Esophagus squamous epithelium (tissue), 4 donors: ENCODE data around the gene DIAPH3.

Source experiments
- POLR2A ChIP-seq, 4 donors: fragments of 450-650 bp; IDR thresholded peaks; one replicate each; pipeline ENCODE4 v1.6.1; 2017; ENCODE audit warnings: antibody characterized with exemption in 4 of 4, mild to moderate bottlenecking in 4 of 4, moderate library complexity in 3 of 4
- TF ChIP-seq, protein P1 (sequence below), 6 experiments: fragments of 450-650 bp in 4 of 6; fragments of 200-600 bp in 2 of 6; sonication (generic) in 2 of 6; IDR thresholded peaks; one replicate each; pipeline ENCODE4 v1.5.1; 2016 to 2019; ENCODE audit warnings: antibody characterized with exemption in 6 of 6, mild to moderate bottlenecking in 4 of 6, moderate library complexity in 4 of 6

DNA sequence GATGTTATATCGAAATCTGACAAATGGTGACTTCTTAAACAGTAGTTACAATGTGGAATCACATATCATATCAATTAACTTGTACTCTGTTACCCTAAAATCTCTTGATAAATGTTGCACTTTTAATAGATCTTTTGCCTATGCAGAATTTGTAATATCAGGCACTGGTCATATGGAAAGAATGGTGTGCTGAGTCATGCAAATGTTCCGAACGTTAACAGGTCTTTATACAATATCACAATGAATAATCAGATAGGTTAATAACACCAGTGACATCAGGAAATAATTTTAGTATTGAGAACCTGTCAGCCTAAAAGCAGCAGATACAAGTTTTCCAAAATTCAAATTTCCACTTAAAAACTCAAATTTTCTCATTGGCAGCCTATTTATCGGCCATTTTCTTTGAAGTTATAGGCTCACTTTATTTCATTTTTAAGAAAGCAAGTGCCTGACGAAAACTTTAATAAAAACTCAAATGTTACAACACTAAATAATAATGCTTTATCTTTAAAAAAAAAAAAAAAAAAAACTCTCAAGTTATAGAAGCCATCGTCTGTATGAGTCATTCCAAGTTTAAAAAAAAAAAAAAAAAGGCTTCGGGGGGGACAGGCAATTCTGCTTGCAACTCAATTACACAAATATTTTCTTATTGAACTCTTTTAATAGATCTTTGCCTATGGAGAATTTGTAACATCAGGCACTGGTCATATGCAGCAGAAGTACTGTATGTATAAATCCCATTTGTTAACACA is 180.9 kb downstream of the DIAPH3 start:
- TF ChIP-seq POLR2A (IDR thresholded peaks at IDR 0.05): no peak
- TF ChIP-seq, protein P1, sequence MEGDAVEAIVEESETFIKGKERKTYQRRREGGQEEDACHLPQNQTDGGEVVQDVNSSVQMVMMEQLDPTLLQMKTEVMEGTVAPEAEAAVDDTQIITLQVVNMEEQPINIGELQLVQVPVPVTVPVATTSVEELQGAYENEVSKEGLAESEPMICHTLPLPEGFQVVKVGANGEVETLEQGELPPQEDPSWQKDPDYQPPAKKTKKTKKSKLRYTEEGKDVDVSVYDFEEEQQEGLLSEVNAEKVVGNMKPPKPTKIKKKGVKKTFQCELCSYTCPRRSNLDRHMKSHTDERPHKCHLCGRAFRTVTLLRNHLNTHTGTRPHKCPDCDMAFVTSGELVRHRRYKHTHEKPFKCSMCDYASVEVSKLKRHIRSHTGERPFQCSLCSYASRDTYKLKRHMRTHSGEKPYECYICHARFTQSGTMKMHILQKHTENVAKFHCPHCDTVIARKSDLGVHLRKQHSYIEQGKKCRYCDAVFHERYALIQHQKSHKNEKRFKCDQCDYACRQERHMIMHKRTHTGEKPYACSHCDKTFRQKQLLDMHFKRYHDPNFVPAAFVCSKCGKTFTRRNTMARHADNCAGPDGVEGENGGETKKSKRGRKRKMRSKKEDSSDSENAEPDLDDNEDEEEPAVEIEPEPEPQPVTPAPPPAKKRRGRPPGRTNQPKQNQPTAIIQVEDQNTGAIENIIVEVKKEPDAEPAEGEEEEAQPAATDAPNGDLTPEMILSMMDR (IDR thresholded peaks at IDR 0.05): no peak
